GM11168 (cell line): ENCODE results near the gene FGD2.
"Not testable (repeated sequence)": the region's sequence is repeated elsewhere in the genome, so short reads cannot be mapped to it uniquely, and the experiment has no call there.

ENCODE experiments used
- in situ Hi-C: fragments of 300-500 bp; cut with MboI; formaldehyde crosslinking; loops from one replicate; pipeline ENCODE4 v1.12.0; 2022; ENCODE audit warnings: low sequenced_read_pairs; ENCODE audit not compliant: unreplicated experiment

Gene FGD2

GRCh38 chr6:36985808-36986703 is 19.4 kb upstream of the FGD2 start, which contains the start of gene MTCH1:
Gene MTCH1 (minus strand): TSS chr6:36986196. CDS start chr6:36986173, 23 bp downstream.
- in situ Hi-C loops, result no loop called here

- in situ Hi-C loops, result no loop called here
Observed at GRCh38 chr6:36986704-36987047, 18.8 kb upstream of the FGD2 start.

- in situ Hi-C loops, result no loop called here
Observed at GRCh38 chr6:36989264-36989663, 16.2 kb upstream of the FGD2 start.

- in situ Hi-C loops, result not testable (repeated sequence)
Observed at GRCh38 chr6:36990401-36990800, 15.1 kb upstream of the FGD2 start.

GRCh38 chr6:36997811-36998722 is 7.4 kb upstream of the FGD2 start:
- in situ Hi-C loops, result no loop called here

GRCh38 chr6:36998723-36999038 is 6.8 kb upstream of the FGD2 start:
- in situ Hi-C loops, result no loop called here

- in situ Hi-C loops, result no loop called here
Observed at GRCh38 chr6:36999061-36999750, 6.2 kb upstream of the FGD2 start.

- in situ Hi-C loops, result no loop called here
Observed at GRCh38 chr6:36999751-37000125, 5.7 kb upstream of the FGD2 start.

GRCh38 chr6:37004044-37004980 is 1.1 kb upstream of the FGD2 start:
- in situ Hi-C loops, result no loop called here

GRCh38 chr6:37005827-37006567 is 542 bp downstream of the FGD2 start:
- in situ Hi-C loops, result no loop called here

GRCh38 chr6:37006793-37007339 is 1.4 kb downstream of the FGD2 start:
- in situ Hi-C loops, result no loop called here

- in situ Hi-C loops, result no loop called here
Observed at GRCh38 chr6:37007340-37008043, 2.0 kb downstream of the FGD2 start.

- in situ Hi-C loops, result no loop called here
Observed at GRCh38 chr6:37008484-37009465, 3.3 kb downstream of the FGD2 start.

- in situ Hi-C loops, result loop anchor here (10.0 kb wide), 1 partner anchor 126 kb away; the partner anchor contains the start of gene C6orf89
Observed at GRCh38 chr6:37010402-37010892, 5.0 kb downstream of the FGD2 start.

- in situ Hi-C loops, result loop anchor here (10.0 kb wide), 1 partner anchor 127 kb away; the partner anchor contains the start of gene C6orf89
Observed at GRCh38 chr6:37011656-37012378, 6.4 kb downstream of the FGD2 start.
